GM23248 (cell line): Measurements from ENCODE around the gene LRRC66. TPM values are rescaled to one million over a fixed set of nuclear protein-coding genes. Genes with fewer than 3 reads are reported as not detected.

Experiments
- DNase-seq: peaks from one replicate; pipeline ENCODE4 v3.0.0-alpha.2; 2015
- H2AFZ ChIP-seq: fragments of 200-600 bp; sonication (generic); 2 replicates; pipeline ENCODE4 v1.6.1; 2016; ENCODE audit warnings: antibody characterized with exemption
- H3F3A ChIP-seq: fragments of 200-600 bp; sonication (generic); 2 replicates; pipeline ENCODE4 v1.6.1; 2016; ENCODE audit warnings: mild to moderate bottlenecking, antibody characterized with exemption, mixed run types; ENCODE audit not compliant: insufficient read depth
- H3K27ac ChIP-seq: fragments of 200-600 bp; sonication (generic); 2 replicates; pipeline ENCODE4 v1.5.1; 2016; ENCODE audit warnings: mild to moderate bottlenecking
- H3K27me3 ChIP-seq: fragments of 200-600 bp; sonication (generic); replicated peaks from 2 replicates; pipeline ENCODE4 v1.6.1; 2016; ENCODE audit warnings: mild to moderate bottlenecking; ENCODE audit not compliant: insufficient read depth
- H3K36me3 ChIP-seq: fragments of 200-600 bp; sonication (generic); 2 replicates; pipeline ENCODE4 v1.6.1; 2016; ENCODE audit warnings: low read depth, mild to moderate bottlenecking
- H3K4me1 ChIP-seq: fragments of 200-600 bp; sonication (generic); 2 replicates; pipeline ENCODE4 v1.6.1; 2016; ENCODE audit warnings: mild to moderate bottlenecking; ENCODE audit not compliant: insufficient read depth
- H3K4me2 ChIP-seq: fragments of 200-600 bp; sonication (generic); one replicate; pipeline ENCODE4 v1.6.1; 2016; ENCODE audit warnings: mild to moderate bottlenecking; ENCODE audit not compliant: unreplicated experiment
- H3K4me3 ChIP-seq: fragments of 200-600 bp; sonication (generic); 2 replicates; pipeline ENCODE4 v1.5.1; 2016; ENCODE audit warnings: mild to moderate bottlenecking
- H3K79me2 ChIP-seq: fragments of 200-600 bp; sonication (generic); 2 replicates; pipeline ENCODE4 v1.6.1; 2016; ENCODE audit warnings: mild to moderate bottlenecking; ENCODE audit not compliant: insufficient read depth
- H3K9ac ChIP-seq: fragments of 200-600 bp; sonication (generic); 2 replicates; pipeline ENCODE4 v1.6.1; 2016; ENCODE audit warnings: mild to moderate bottlenecking
- H3K9me2 ChIP-seq: fragments of 200-600 bp; sonication (generic); 2 replicates; pipeline ENCODE4 v1.6.1; 2016; ENCODE audit warnings: mixed run types, mild to moderate bottlenecking, moderate library complexity; ENCODE audit not compliant: insufficient read depth
- H3K9me3 ChIP-seq: fragments of 200-600 bp; sonication (generic); one replicate; pipeline ENCODE4 v1.6.1; 2017; ENCODE audit warnings: low read depth
- H4K20me1 ChIP-seq: fragments of 200-600 bp; sonication (generic); 2 replicates; pipeline ENCODE4 v1.6.0; 2016; ENCODE audit not compliant: insufficient read depth
- EZH2 ChIP-seq: fragments of 200-600 bp; sonication (generic); IDR thresholded peaks from 2 replicates; pipeline ENCODE4 v1.6.1; 2018; ENCODE audit warnings: antibody characterized with exemption, mild to moderate bottlenecking; ENCODE audit not compliant: insufficient read depth, poor library complexity, severe bottlenecking
- EZH2phosphoT487 ChIP-seq: fragments of 200-600 bp; sonication (generic); IDR thresholded peaks from 2 replicates; pipeline ENCODE4 v1.6.1; 2018; ENCODE audit warnings: antibody characterized with exemption, moderate library complexity, mild to moderate bottlenecking, low read depth; ENCODE audit not compliant: insufficient read depth
- WGBS, 2 experiments: methylation state at CpG; one replicate each; pipeline ENCODE4 v1.1.6; 2015 to 2017; ENCODE audit warnings: low lambda C conversion rate in 2 of 2, low coverage in 1 of 2; ENCODE audit errors: missing lambda C conversion rate in 2 of 2; 5-methylcytosine and 5-hydroxymethylcytosine counted together
- in situ Hi-C: fragments of 300-500 bp; cut with MboI; formaldehyde crosslinking; loops from 2 replicates; pipeline ENCODE4 v1.15.0; 2020
- polyA plus RNA-seq: library from polyadenylated mRNA; unstranded; fragments of >200 nt; fragmentation: Nextera tagmentation; extraction: Ambion mirVana; gene quantifications from 2 replicates; pipeline ENCODE4 v1.2.1, GENCODE V29; 2016
- total RNA-seq: library from RNA; depleted of rRNA; stranded (reverse); fragments of >200 nt; shearing (Covaris generic); gene quantifications from 2 replicates; pipeline ENCODE4 v1.2.3, GENCODE V29; 2014

LRRC66 gene
- total and polyA plus RNA-seq, 2 experiments from 2014 or later: 0.13 to 0.32 TPM

- Histone ChIP-seq H3K79me2 (peaks cover 16% of the 10 kb centered on the region; the same call in 1 of the 2 replicates), H3K4me2 (peak within 1 kb of the TSS; percentile 82), H3K27ac (peak within 1 kb of the TSS; percentile 73), H3K36me3 (no peaks in the 10 kb centered on the region), H2AFZ (peak within 1 kb of the TSS; percentile 88), H3K9ac (peak within 1 kb of the TSS; percentile 81), H4K20me1 (no peaks in the 10 kb centered on the region), H3K27me3 (no peaks in the 10 kb centered on the region), H3K9me3 (no peaks in the 10 kb centered on the region), H3F3A (no peaks in the 10 kb centered on the region), H3K4me3 (peak within 1 kb of the TSS; percentile 75), H3K4me1 (peaks cover 10% of the 10 kb centered on the region; the same call in 1 of the 2 replicates), H3K9me2 (no peaks in the 10 kb centered on the region)
- no peak for TF ChIP-seq EZH2
- TF ChIP-seq EZH2phosphoT487: no peak
- WGBS, 2 experiments: 1 to 2% methylated on average over 34 to 41 of the region's 44 CpGs
- DNase-seq: peak; percentile 78
- in situ Hi-C loops: no loop called here
Observed at GRCh38 chr4:52051213-52051614, 31.1 kb upstream of the LRRC66 start, which contains the start of gene SPATA18. Gene SPATA18, plus strand, starts transcription at chr4:52051304. Its CDS starts 401 bp downstream, at chr4:52051705.

GRCh38 chr4:52049266-52049665, 29.1 kb upstream of the LRRC66 start:
- H3F3A ChIP-seq: no peaks in the 10 kb centered on the region
- peaks cover 16% of the 10 kb centered on the region; the same call in 1 of the 2 replicates for H3K79me2 ChIP-seq
- DNase-seq: no peak
- H3K27ac ChIP-seq: no peak overlapping the region
- no peaks in the 10 kb centered on the region for H3K9me3 ChIP-seq
- H4K20me1 ChIP-seq: no peaks in the 10 kb centered on the region
- in situ Hi-C loops: no loop called here
- peaks cover 10% of the 10 kb centered on the region; the same call in 1 of the 2 replicates for H3K4me1 ChIP-seq
- WGBS, 2 experiments: 85 to 88% methylated on average over 5 of the region's 5 CpGs
- no peak overlapping the region for H3K4me3 ChIP-seq
- H3K36me3 ChIP-seq: no peaks in the 10 kb centered on the region
- H3K4me2 ChIP-seq: no peak overlapping the region
- H3K9me2 ChIP-seq: no peaks in the 10 kb centered on the region
- no peak overlapping the region for H2AFZ ChIP-seq
- no peak overlapping the region for H3K9ac ChIP-seq
- H3K27me3 ChIP-seq: no peaks in the 10 kb centered on the region
- TF ChIP-seq EZH2phosphoT487 (no peak), EZH2 (no peak)

GRCh38 chr4:52045028-52045427, 24.9 kb upstream of the LRRC66 start:
- no peaks in the 10 kb centered on the region; the same call in none of the 2 replicates for H3K27me3 ChIP-seq
- no peak overlapping the region for H2AFZ ChIP-seq
- no peak overlapping the region for H3K27ac ChIP-seq
- in situ Hi-C loops: no loop called here
- 90 to 93% methylated on average over 1 of the region's 1 CpG for WGBS, 2 experiments
- no peaks in the 10 kb centered on the region for H3K36me3 ChIP-seq
- no peak overlapping the region for H3K4me3 ChIP-seq
- no peak for TF ChIP-seq EZH2
- H3F3A ChIP-seq: no peaks in the 10 kb centered on the region
- no peaks in the 10 kb centered on the region for H4K20me1 ChIP-seq
- DNase-seq: no peak
- no peaks in the 10 kb centered on the region for H3K79me2 ChIP-seq
- H3K4me2 ChIP-seq: no peak overlapping the region
- no peak overlapping the region for H3K9ac ChIP-seq
- H3K4me1 ChIP-seq: no peaks in the 10 kb centered on the region
- no peaks in the 10 kb centered on the region for H3K9me2 ChIP-seq
- H3K9me3 ChIP-seq: no peaks in the 10 kb centered on the region

- peak; percentile 82 for DNase-seq
- TF ChIP-seq EZH2phosphoT487: no peak
- no peak for TF ChIP-seq EZH2
- Histone ChIP-seq H3K4me2 (peak within 1 kb of the TSS; percentile 96), H3K4me1 (peaks cover 21% of the 10 kb centered on the region; the same call in 1 of the 2 replicates), H3K9me2 (no peaks in the 10 kb centered on the region), H3K9ac (peak within 1 kb of the TSS; percentile 83), H3F3A (no peaks in the 10 kb centered on the region), H3K27ac (peak within 1 kb of the TSS; percentile 29), H4K20me1 (no peaks in the 10 kb centered on the region), H3K27me3 (no peaks in the 10 kb centered on the region; the same call in 1 of the 2 replicates), H3K9me3 (no peaks in the 10 kb centered on the region), H3K4me3 (peak within 1 kb of the TSS; percentile 89), H2AFZ (peak within 1 kb of the TSS; percentile 97), H3K36me3 (no peaks in the 10 kb centered on the region), H3K79me2 (peaks cover 43% of the 10 kb centered on the region)
- WGBS, 2 experiments: 4 to 6% methylated on average over 38 to 48 of the region's 70 CpGs
- in situ Hi-C loops: no loop called here
Observed at GRCh38 chr4:52038103-52038912, 18.1 kb upstream of the LRRC66 start, which contains the start of gene SGCB. Gene SGCB, minus strand, starts transcription at chr4:52038299. Its CDS starts 40 bp downstream, at chr4:52038259.
